Measurements from ENCODE around the gene EMC7.

Gene EMC7

DNA sequence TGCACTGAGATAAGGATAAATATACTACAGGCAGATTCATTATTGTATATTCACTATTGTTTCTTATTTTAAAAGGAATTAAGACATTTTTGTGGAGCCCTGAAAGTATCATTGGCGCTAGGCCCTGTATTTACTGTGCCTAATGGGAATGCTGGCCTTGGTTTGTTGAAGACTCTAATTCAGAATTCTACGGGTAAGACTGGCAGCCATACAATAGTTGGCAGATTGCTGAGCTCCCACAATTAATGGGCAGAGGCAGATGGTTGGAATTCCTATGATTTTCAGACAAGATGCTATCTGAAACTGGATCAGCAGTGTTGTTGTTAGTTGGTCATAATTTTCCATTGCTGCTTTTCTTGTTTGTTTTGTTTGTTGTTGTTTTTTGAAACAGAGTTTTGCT, 15.0 kb upstream of the EMC7 start:
- H3K9ac ChIP-seq (ENCODE audit: low read depth, low read length): no peak overlapping the region
- no peak overlapping the region for H3K27ac ChIP-seq (ENCODE audit: low read length)
- H3K4me1 ChIP-seq (ENCODE audit: insufficient read depth, low read length): no peaks in the 10 kb centered on the region
- H3K4me3 ChIP-seq (ENCODE audit: low read length): no peak overlapping the region
- H3K9me3 ChIP-seq (ENCODE audit: insufficient read depth, low read depth, low read length): no peaks in the 10 kb centered on the region
- no peaks in the 10 kb centered on the region for H3K27me3 ChIP-seq (ENCODE audit: insufficient read depth, low read length)
- no peaks in the 10 kb centered on the region for H3K36me3 ChIP-seq (ENCODE audit: insufficient read depth, low read depth, low read length)

DNA sequence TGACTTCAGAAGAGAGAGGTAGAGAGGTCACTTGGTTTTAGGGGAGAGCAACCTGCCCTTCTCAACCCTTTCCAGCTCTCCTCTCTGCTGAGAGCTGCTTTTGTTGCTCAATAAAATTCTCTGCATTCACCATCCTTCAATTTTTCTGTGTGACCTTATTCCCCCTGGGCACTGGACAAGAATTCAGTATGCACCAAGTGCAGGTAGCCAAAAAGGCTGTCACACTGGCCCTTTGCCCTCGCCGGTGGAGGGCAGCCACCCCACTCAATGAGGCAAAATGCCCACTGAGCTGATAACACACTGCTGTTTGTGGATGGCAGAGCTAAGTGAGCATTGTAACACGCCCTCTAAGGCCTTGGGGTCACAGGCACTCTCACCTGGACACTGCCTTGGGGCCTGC, 13.1 kb upstream of the EMC7 start:
- H3K4me1 ChIP-seq (ENCODE audit: insufficient read depth, low read length): no peaks in the 10 kb centered on the region
- no peaks in the 10 kb centered on the region for H3K27me3 ChIP-seq (ENCODE audit: insufficient read depth, low read length)
- H3K36me3 ChIP-seq (ENCODE audit: insufficient read depth, low read depth, low read length): no peaks in the 10 kb centered on the region
- no peaks in the 10 kb centered on the region for H3K9me3 ChIP-seq (ENCODE audit: insufficient read depth, low read depth, low read length)
- no peak overlapping the region for H3K27ac ChIP-seq (ENCODE audit: low read length)
- H3K9ac ChIP-seq (ENCODE audit: low read depth, low read length): no peak overlapping the region
- no peak overlapping the region for H3K4me3 ChIP-seq (ENCODE audit: low read length)

- no peak overlapping the region for H3K9ac ChIP-seq (ENCODE audit: low read depth, low read length)
- H3K9me3 ChIP-seq (ENCODE audit: insufficient read depth, low read depth, low read length): no peaks in the 10 kb centered on the region
- H3K36me3 ChIP-seq (ENCODE audit: insufficient read depth, low read depth, low read length): no peaks in the 10 kb centered on the region
- H3K27me3 ChIP-seq (ENCODE audit: insufficient read depth, low read length): no peaks in the 10 kb centered on the region
- no peak overlapping the region for H3K27ac ChIP-seq (ENCODE audit: low read length)
- H3K4me3 ChIP-seq (ENCODE audit: low read length): no peak overlapping the region
- H3K4me1 ChIP-seq (ENCODE audit: insufficient read depth, low read length): no peaks in the 10 kb centered on the region
Observed at GRCh38 chr15:34114215-34114614, 12.6 kb upstream of the EMC7 start.

DNA sequence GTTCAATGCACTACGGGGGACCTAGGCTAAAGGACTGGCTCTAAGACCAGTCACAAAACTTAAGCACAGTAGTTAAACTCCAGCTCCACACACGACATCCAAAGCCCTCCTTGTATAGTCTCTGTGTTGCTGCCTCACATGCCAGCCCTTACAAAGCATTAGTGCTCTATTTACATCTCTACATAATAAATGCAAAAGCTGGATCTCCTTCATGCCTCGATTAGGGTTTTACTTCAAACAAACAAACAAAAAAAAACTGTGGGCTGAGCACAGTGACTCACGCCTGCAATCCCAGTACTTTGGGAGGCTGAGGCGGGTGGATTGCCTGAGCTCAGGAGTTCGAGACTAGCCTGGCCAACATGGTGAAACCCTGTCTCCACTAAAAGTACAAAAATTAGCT, 9.8 kb upstream of the EMC7 start:
- Histone ChIP-seq H3K36me3 (ENCODE audit: insufficient read depth, low read depth, low read length) (no peaks in the 10 kb centered on the region), H3K4me1 (ENCODE audit: insufficient read depth, low read length) (no peaks in the 10 kb centered on the region), H3K27ac (ENCODE audit: low read length) (no peak overlapping the region), H3K9ac (ENCODE audit: low read depth, low read length) (no peak overlapping the region; the same call in 1 of the 2 replicates), H3K4me3 (ENCODE audit: low read length) (no peak overlapping the region), H3K9me3 (ENCODE audit: insufficient read depth, low read depth, low read length) (no peaks in the 10 kb centered on the region), H3K27me3 (ENCODE audit: insufficient read depth, low read length) (no peaks in the 10 kb centered on the region)

DNA sequence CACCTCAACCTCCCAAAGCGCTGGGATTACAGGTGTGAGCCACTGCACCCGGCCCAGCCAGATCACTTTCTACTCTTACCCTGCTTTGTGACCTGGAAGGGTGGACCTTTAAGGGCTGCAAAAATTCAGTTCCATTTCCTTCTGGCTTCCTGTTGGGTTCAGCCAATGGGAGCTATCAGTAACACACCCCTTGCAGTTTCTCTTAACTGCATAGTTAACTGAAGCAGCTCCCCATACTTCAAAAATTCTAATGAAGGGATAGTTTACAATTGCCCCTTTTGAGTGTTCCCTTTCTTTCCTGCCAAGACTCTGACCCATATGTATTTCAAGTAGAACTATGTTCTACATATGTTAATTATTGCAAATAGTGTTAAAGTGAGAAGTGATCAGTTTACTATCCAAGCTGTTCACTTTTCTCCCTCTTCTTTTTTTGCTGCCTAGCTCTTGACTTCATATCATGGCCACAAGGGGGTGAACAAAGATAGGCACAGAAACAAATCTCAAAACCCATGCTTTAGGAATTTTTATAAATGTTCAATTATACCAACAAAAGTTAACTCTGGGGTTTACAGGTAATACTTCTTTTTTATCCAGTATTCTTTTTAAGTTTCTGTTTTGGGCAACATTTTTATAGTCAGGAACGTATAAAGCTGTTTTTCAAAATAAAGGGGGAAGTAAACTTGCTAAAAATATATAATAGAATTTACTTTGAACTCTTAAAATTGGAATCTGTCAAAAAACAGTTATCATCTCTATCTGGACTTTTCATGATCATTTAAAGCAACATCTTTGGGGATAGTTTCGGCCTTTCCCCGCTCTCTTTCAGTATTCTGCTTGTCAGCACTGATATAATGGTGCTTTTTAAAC, 8.4 kb upstream of the EMC7 start:
- Histone ChIP-seq H3K9ac (ENCODE audit: low read depth, low read length) (no peak overlapping the region), H3K4me3 (ENCODE audit: low read length) (no peak overlapping the region), H3K27ac (ENCODE audit: low read length) (no peak overlapping the region), H3K9me3 (ENCODE audit: insufficient read depth, low read depth, low read length) (no peaks in the 10 kb centered on the region), H3K4me1 (ENCODE audit: insufficient read depth, low read length) (no peaks in the 10 kb centered on the region), H3K27me3 (ENCODE audit: insufficient read depth, low read length) (no peaks in the 10 kb centered on the region), H3K36me3 (ENCODE audit: insufficient read depth, low read depth, low read length) (no peaks in the 10 kb centered on the region)

GRCh38 chr15:34107315-34107714, 5.7 kb upstream of the EMC7 start:
- no peak overlapping the region for H3K9ac ChIP-seq (ENCODE audit: low read depth, low read length)
- no peaks in the 10 kb centered on the region for H3K27me3 ChIP-seq (ENCODE audit: insufficient read depth, low read length)
- no peaks in the 10 kb centered on the region for H3K9me3 ChIP-seq (ENCODE audit: insufficient read depth, low read depth, low read length)
- H3K27ac ChIP-seq (ENCODE audit: low read length): no peak overlapping the region
- no peak overlapping the region for H3K4me3 ChIP-seq (ENCODE audit: low read length)
- H3K36me3 ChIP-seq (ENCODE audit: insufficient read depth, low read depth, low read length): no peaks in the 10 kb centered on the region
- no peaks in the 10 kb centered on the region for H3K4me1 ChIP-seq (ENCODE audit: insufficient read depth, low read length)

DNA sequence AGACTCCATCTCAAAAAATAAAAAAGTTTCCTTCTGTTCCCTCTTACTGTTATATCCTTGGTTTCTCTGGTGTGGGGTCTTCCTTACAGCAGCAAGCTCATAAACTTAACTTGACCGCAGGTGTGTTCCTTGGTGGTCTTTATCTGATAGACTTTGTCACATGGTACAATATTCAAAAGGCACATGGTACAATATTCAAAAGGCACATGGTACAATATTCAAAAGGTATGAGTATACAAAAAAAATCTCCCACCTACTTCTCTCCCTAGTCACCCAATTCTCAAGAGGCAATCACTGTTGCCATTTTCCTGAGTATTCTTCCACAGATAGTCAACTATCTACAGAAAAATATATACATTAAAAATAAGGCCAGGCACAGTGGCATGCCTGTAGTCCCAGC, 4.8 kb upstream of the EMC7 start:
- no peaks in the 10 kb centered on the region for H3K36me3 ChIP-seq (ENCODE audit: insufficient read depth, low read depth, low read length)
- no peak overlapping the region for H3K4me3 ChIP-seq (ENCODE audit: low read length)
- H3K9me3 ChIP-seq (ENCODE audit: insufficient read depth, low read depth, low read length): no peaks in the 10 kb centered on the region
- no peak overlapping the region for H3K9ac ChIP-seq (ENCODE audit: low read depth, low read length)
- no peak overlapping the region for H3K27ac ChIP-seq (ENCODE audit: low read length)
- H3K4me1 ChIP-seq (ENCODE audit: insufficient read depth, low read length): no peaks in the 10 kb centered on the region
- H3K27me3 ChIP-seq (ENCODE audit: insufficient read depth, low read length): no peaks in the 10 kb centered on the region

DNA sequence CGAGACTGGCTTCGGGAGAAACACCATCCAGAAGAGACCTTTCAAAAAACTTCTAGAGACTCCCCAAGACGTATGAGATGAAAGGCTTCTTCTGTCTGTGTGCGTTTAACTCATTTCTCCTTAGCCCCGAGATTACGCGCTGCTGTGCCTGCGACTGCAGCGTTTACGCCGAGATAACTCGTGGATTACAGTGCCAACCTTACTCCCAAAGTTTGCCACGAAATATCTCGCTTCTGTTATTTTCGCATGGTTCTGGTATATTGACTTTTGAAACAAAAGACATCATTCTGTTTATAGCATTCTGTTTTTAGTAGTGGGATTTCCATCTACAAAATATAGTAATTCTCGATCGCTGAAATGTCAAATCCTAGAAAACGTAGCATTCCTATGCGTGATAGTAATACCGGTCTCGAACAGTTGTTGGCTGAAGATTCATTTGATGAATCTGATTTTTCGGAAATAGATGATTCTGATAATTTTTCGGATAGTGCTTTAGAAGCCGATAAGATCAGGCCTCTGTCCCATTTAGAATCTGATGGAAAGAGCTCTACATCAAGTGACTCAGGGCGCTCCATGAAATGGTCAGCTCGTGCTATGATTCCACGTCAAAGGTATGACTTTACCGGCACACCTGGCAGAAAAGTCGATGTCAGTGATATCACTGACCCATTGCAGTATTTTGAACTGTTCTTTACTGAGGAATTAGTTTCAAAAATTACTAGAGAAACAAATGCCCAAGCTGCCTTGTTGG, 688 bp upstream of the EMC7 start:
- Histone ChIP-seq H3K4me3 (ENCODE audit: low read length) (peak overlapping the region; percentile 91), H3K9ac (ENCODE audit: low read depth, low read length) (peak overlapping the region; percentile 74; the same call in 1 of the 2 replicates), H3K36me3 (ENCODE audit: insufficient read depth, low read depth, low read length) (no peaks in the 10 kb centered on the region), H3K27ac (ENCODE audit: low read length) (peak overlapping the region; percentile 14), H3K9me3 (ENCODE audit: insufficient read depth, low read depth, low read length) (no peaks in the 10 kb centered on the region), H3K27me3 (ENCODE audit: insufficient read depth, low read length) (no peaks in the 10 kb centered on the region), H3K4me1 (ENCODE audit: insufficient read depth, low read length) (peaks cover 6% of the 10 kb centered on the region)

DNA sequence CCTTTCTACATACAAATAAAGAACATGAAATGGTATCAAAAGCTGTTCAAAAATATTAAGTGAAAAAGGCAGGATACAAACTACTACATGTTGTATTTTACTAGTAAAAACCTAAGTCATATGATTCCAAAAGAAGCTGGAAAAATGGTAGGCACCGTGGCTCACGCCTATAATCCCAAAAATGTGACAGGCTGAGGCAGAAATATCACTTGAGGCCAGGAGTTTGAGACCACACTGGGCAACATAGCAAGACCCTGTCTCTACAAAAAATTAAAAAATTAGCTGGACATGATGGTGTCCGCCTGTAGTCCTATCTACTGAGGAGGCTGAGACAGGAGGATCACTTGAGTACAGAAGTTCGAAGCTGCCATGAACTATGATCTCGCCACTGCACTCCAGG, 1.7 kb downstream of the EMC7 start:
- no peak overlapping the region for H3K9ac ChIP-seq (ENCODE audit: low read depth, low read length)

DNA sequence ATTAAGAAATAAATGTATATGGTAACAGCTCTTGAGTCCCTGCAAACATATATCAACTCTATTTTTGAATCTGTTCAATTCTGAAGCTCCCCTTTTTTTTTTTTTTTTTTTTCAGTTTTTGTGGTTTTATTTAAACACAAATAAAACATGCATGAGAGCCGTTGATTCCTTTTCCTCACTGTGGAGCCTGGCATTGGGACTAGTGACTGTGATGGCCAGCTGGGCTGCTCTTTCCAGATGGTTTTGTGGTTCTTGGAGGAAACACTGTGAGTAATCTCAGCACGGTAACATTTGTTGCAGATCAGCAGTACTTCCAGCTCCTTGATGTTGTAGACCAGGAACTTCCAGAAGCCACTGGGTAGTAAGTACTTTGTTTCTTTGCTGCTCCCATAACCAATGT, 15.9 kb downstream of the EMC7 start:
- H3K9ac ChIP-seq (ENCODE audit: low read depth, low read length): no peak overlapping the region
- H3K4me1 ChIP-seq (ENCODE audit: insufficient read depth, low read length): no peaks in the 10 kb centered on the region
- no peaks in the 10 kb centered on the region for H3K9me3 ChIP-seq (ENCODE audit: insufficient read depth, low read depth, low read length)
- H3K27ac ChIP-seq (ENCODE audit: low read length): no peak overlapping the region
- H3K4me3 ChIP-seq (ENCODE audit: low read length): no peak overlapping the region
- no peaks in the 10 kb centered on the region for H3K27me3 ChIP-seq (ENCODE audit: insufficient read depth, low read length)
- peaks cover 38% of the 10 kb centered on the region for H3K36me3 ChIP-seq (ENCODE audit: insufficient read depth, low read depth, low read length)

More for the DNA sequence above, 1.7 kb downstream of the EMC7 start:
- Histone ChIP-seq H3K36me3 (ENCODE audit: insufficient read depth, low read depth, low read length) (peaks cover 11% of the 10 kb centered on the region), H3K27ac (ENCODE audit: low read length) (no peak overlapping the region), H3K4me3 (ENCODE audit: low read length) (no peak overlapping the region), H3K4me1 (ENCODE audit: insufficient read depth, low read length) (peaks cover 6% of the 10 kb centered on the region), H3K9me3 (ENCODE audit: insufficient read depth, low read depth, low read length) (no peaks in the 10 kb centered on the region), H3K27me3 (ENCODE audit: insufficient read depth, low read length) (no peaks in the 10 kb centered on the region)

GRCh38 chr15:34084086-34084485, 17.6 kb downstream of the EMC7 start:
- Histone ChIP-seq H3K36me3 (ENCODE audit: insufficient read depth, low read depth, low read length) (peaks cover 29% of the 10 kb centered on the region), H3K4me1 (ENCODE audit: insufficient read depth, low read length) (no peaks in the 10 kb centered on the region), H3K9ac (ENCODE audit: low read depth, low read length) (no peak overlapping the region), H3K27ac (ENCODE audit: low read length) (no peak overlapping the region), H3K9me3 (ENCODE audit: insufficient read depth, low read depth, low read length) (no peaks in the 10 kb centered on the region), H3K4me3 (ENCODE audit: low read length) (no peak overlapping the region), H3K27me3 (ENCODE audit: insufficient read depth, low read length) (no peaks in the 10 kb centered on the region)

DNA sequence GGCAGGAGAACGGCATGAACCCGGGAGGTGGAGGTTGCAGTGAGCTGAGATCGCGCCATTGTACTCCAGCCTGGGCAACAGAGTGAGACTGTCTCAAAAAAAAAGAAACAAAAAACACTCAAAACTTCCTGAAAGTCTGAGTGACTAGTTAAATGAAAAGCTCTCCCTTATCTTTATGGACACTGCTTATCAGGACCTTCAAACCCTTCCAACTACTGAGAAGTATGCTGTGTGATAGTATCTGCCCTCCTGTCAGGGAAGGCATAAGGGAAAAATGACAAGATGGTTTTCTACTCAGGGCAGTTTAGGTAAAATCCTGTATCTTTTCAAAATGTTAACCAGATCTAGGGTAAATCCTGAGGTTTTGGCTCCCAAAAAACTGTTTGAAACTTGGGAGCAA, 21.8 kb downstream of the EMC7 start:
- H3K9ac ChIP-seq (ENCODE audit: low read depth, low read length): no peak overlapping the region
- no peak overlapping the region for H3K27ac ChIP-seq (ENCODE audit: low read length)
- H3K4me1 ChIP-seq (ENCODE audit: insufficient read depth, low read length): no peaks in the 10 kb centered on the region
- peaks cover 13% of the 10 kb centered on the region for H3K36me3 ChIP-seq (ENCODE audit: insufficient read depth, low read depth, low read length)
- H3K27me3 ChIP-seq (ENCODE audit: insufficient read depth, low read length): no peaks in the 10 kb centered on the region
- no peak overlapping the region for H3K4me3 ChIP-seq (ENCODE audit: low read length)
- H3K9me3 ChIP-seq (ENCODE audit: insufficient read depth, low read depth, low read length): no peaks in the 10 kb centered on the region

All from iPS-20b (cell line).